ENCODE measurements around the gene GCLC.

DNA sequence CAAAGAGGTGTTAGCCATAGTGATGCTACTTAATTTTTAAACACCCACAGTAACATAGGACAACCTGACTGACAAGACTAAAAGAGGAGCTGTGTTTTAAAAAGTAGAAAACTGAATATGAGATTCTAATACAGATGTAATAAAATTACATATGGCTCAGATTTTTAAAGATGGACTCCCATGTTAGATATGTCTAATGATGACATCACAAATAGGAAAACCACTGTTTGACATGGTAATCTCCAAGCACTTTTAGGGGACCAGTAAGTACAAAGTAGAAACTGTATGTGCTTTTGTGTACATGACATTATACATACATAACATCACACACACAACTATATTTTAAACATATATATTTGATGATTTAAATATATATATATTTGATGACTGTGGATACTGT lies 16.8 kb downstream of the GCLC start:
- no peak for TF ChIP-seq SPI1 (IDR thresholded peaks at IDR 0.05; ENCODE audit: low read depth, low read length)
- no peak for TF ChIP-seq POLR2A (IDR thresholded peaks at IDR 0.05; ENCODE audit: low read depth, low read length)
- TF ChIP-seq POLR2AphosphoS5 (IDR thresholded peaks at IDR 0.05; ENCODE audit: low read depth, low read length): no peak

All from GM12891 (cell line).